Osteoblast (primary cell): ENCODE results near the gene TKTL1. TPM values are rescaled to one million over a fixed set of nuclear protein-coding genes. Genes with fewer than 3 reads are reported as not detected.
"Not testable (repeated sequence)": the region's sequence is repeated elsewhere in the genome, so short reads cannot be mapped to it uniquely, and the experiment has no call there.

Source experiments
- DNase-seq: peaks from one replicate; pipeline ENCODE4 v3.0.0; 2011; ENCODE audit warnings: low spot score, mixed read lengths; ENCODE audit not compliant: insufficient read length; ENCODE audit errors: missing footprints
- H2AFZ ChIP-seq: 2 replicates; pipeline ENCODE4 v1.6.0; 2011; ENCODE audit warnings: mild to moderate bottlenecking, low read length
- H3K27ac ChIP-seq: 2 replicates; pipeline ENCODE4 v1.5.1; 2011; ENCODE audit warnings: mild to moderate bottlenecking, low read depth, low read length, moderate library complexity
- H3K27me3 ChIP-seq: 2 replicates; pipeline ENCODE4 v1.6.0; 2012; ENCODE audit warnings: mild to moderate bottlenecking, control low read depth, inconsistent platforms, low read length, moderate library complexity; ENCODE audit not compliant: insufficient read depth
- H3K36me3 ChIP-seq: 2 replicates; pipeline ENCODE4 v1.5.1; 2011; ENCODE audit warnings: mild to moderate bottlenecking, low read length, control low read depth, moderate library complexity; ENCODE audit not compliant: insufficient read depth
- H3K4me1 ChIP-seq: 2 replicates; pipeline ENCODE4 v1.5.1; 2011; ENCODE audit warnings: mild to moderate bottlenecking, low read length, control low read depth, moderate library complexity; ENCODE audit not compliant: insufficient read depth
- H3K4me2 ChIP-seq: 2 replicates; pipeline ENCODE4 v1.6.0; 2011; ENCODE audit warnings: mild to moderate bottlenecking, low read length; ENCODE audit not compliant: insufficient read depth
- H3K4me3 ChIP-seq: fragments of 200-600 bp; sonication (generic); 3 replicates; pipeline ENCODE4 v1.5.1; 2012; ENCODE audit warnings: mild to moderate bottlenecking, low read length, inconsistent platforms; ENCODE audit not compliant: insufficient read depth
- H3K79me2 ChIP-seq: 2 replicates; pipeline ENCODE4 v1.6.0; 2012; ENCODE audit warnings: mild to moderate bottlenecking, low read length, control low read depth, inconsistent platforms; ENCODE audit not compliant: insufficient read depth
- H3K9me3 ChIP-seq: 2 replicates; pipeline ENCODE4 v1.5.1; 2011; ENCODE audit warnings: low read depth, low read length, control low read depth
- H4K20me1 ChIP-seq: 2 replicates; pipeline ENCODE4 v1.6.0; 2012; ENCODE audit warnings: mild to moderate bottlenecking, low read length, control low read depth; ENCODE audit not compliant: insufficient read depth
- total RNA-seq: library from RNA; depleted of rRNA; stranded (reverse); fragments of >200 nt; gene quantifications from 2 replicates; pipeline ENCODE4 v1.2.3, GENCODE V29; 2012
- TF ChIP-seq, protein P1 (sequence below): IDR thresholded peaks from 2 replicates; pipeline ENCODE4 v1.5.1; 2011; ENCODE audit warnings: mild to moderate bottlenecking, low read depth, low read length, moderate library complexity; ENCODE audit errors: extremely low read depth

TKTL1 gene
- total RNA-seq, 1 donor, result not detected

DNA sequence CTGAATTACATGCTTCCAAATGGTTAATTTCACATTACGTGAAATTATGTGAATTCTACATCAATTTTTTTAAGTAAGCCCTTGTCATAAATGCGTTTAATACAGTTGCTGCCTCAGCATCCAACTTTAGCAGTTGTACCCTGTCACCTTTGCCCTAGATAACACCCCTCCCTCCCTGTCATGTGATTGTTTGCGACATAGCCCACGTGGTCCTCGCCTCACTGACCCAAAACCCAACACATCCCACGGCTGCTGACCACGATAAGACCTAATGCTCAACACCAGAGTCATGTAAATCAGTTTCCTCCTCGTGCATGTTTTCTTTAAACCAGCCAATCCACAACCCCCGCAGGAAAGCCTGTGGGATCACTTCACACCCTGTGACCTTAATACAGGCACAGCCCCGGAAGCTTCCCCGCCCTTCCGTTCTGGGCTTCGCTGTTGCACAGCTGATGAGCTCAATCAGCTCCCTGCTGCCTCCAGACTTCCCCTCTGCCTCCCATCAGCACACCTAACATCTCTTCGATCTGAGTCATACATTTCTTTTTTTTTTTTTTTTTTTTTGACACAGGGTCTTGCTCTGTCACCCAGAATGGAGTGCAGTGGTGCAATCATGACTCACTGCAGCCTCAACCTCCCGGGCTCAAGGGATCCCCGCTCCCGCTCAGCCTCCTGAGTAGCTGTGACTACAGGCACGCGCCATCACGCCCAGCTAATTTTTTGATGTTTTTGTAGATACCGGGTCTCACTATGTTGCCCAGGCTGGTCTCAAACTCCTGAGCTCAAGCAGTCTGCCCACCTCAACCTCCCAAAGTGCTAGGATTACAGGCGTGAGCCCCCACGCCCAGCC is 10.9 kb upstream of the TKTL1 start:
- H3K4me1 ChIP-seq, H3K9me3 ChIP-seq, H4K20me1 ChIP-seq, H3K27me3 ChIP-seq, DNase-seq, H3K36me3 ChIP-seq, H3K4me3 ChIP-seq, H3K27ac ChIP-seq, H3K4me2 ChIP-seq, H3K79me2 ChIP-seq, H2AFZ ChIP-seq: not testable (repeated sequence)

DNA sequence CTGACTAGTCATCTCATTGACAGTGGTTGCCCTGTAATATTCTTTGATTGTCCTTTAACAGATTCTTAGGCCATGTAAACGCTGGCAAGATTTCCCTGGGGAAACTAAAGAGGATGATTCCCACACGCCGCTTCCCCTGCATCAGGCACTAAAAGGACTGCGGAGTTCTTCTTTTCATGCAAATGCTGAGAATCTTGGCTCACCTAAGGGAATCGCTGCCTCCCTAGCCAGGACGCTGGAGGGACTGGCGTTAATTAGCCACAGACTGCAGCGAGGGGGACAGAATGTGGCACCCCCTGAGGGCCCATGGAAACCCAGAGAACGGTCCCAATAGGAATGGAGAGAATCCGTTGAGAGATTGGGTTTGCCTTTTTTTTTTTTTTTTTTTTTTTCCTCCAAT is 9.2 kb upstream of the TKTL1 start:
- H3K4me1 ChIP-seq, H3K4me3 ChIP-seq, H3K27ac ChIP-seq, H2AFZ ChIP-seq, H4K20me1 ChIP-seq, H3K4me2 ChIP-seq, H3K27me3 ChIP-seq, H3K36me3 ChIP-seq, H3K9me3 ChIP-seq, DNase-seq, H3K79me2 ChIP-seq: not testable (repeated sequence)

DNA sequence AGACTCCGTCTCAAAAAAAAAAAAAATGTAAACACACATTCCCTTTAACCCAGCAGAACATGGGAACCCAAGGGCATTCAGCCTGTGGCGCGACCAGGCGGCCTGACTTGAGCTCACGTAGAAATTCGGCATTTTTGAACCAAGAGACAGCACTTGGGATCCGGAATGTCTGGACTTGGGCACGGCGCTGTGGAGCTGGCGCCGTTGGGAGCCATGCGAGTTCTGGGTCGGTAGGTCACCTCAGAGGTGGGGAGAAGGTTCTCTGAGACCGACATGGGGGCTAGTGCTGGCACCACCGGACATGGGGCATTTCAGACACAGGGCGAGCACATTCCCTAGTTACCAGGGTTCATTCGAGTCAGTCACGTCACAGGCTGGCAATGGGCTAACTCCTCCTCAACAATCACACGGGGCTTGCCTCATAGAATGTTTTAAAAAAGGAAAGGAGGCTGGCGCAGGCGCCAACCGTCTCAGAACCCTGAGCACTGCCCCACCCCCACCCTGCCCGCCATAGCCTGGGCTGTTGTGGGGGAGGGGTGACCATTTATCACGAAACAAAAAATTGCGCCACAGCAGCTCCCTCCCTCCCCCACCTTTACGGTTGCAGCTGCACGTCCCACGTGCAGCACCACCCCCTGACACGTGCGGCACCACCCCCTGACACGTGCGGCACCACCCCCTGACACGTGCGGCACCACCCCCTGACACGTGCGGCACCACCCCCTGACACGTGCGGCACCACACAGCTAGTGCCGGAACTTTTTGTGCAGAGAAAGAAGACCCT is 612 bp upstream of the TKTL1 start, which contains the start of gene TEX28:
Gene TEX28, minus strand, starts transcription at position 334 of the 784 bp plus-strand sequence. CDS start 3,007 bp downstream, outside the sequence.
- no peaks in the 10 kb centered on the region for H3K36me3 ChIP-seq
- H3K4me1 ChIP-seq, result no peaks in the 10 kb centered on the region
- TF ChIP-seq, protein P1, sequence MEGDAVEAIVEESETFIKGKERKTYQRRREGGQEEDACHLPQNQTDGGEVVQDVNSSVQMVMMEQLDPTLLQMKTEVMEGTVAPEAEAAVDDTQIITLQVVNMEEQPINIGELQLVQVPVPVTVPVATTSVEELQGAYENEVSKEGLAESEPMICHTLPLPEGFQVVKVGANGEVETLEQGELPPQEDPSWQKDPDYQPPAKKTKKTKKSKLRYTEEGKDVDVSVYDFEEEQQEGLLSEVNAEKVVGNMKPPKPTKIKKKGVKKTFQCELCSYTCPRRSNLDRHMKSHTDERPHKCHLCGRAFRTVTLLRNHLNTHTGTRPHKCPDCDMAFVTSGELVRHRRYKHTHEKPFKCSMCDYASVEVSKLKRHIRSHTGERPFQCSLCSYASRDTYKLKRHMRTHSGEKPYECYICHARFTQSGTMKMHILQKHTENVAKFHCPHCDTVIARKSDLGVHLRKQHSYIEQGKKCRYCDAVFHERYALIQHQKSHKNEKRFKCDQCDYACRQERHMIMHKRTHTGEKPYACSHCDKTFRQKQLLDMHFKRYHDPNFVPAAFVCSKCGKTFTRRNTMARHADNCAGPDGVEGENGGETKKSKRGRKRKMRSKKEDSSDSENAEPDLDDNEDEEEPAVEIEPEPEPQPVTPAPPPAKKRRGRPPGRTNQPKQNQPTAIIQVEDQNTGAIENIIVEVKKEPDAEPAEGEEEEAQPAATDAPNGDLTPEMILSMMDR, result no peak
- H2AFZ ChIP-seq, result no peak within 1 kb of the TSS
- H4K20me1 ChIP-seq, result no peaks in the 10 kb centered on the region
- DNase-seq, result peak; percentile 63
- H3K27ac ChIP-seq, result no peak within 1 kb of the TSS
- no peaks in the 10 kb centered on the region for H3K27me3 ChIP-seq
- H3K79me2 ChIP-seq, result no peaks in the 10 kb centered on the region
- no peak within 1 kb of the TSS for H3K4me2 ChIP-seq
- H3K9me3 ChIP-seq, result no peaks in the 10 kb centered on the region
- H3K4me3 ChIP-seq, result no peak within 1 kb of the TSS

DNA sequence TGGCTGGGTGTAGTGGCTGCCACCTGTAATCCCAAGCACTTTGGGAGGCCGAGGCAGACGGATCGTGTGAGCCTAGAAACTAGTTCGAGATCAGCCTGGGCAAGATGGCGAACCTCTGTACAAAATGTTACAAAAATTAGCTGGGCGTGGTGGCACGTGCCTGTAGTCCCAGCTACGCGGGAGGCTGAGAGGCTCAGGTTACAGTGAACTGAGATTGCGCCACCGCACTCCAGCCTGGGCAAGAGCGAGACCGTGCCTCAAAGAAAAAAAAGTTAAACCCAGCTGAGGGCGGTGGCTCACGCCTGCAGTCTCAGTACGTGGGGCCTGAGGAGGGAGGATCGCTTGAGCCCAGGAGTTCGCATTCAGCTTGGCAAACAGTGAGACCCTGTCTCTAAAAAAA is 1.1 kb downstream of the TKTL1 start:
- Histone ChIP-seq H3K4me1 (no peaks in the 10 kb centered on the region), H3K27me3 (no peaks in the 10 kb centered on the region), H3K4me3 (no peak overlapping the region), H3K36me3 (no peaks in the 10 kb centered on the region), H3K27ac (no peak overlapping the region), H3K4me2 (no peak overlapping the region), H3K79me2 (no peaks in the 10 kb centered on the region), H3K9me3 (no peaks in the 10 kb centered on the region), H4K20me1 (no peaks in the 10 kb centered on the region), H2AFZ (no peak overlapping the region)
- TF ChIP-seq, protein P1, result no peak
- no peak for DNase-seq
